ENCODE results near the gene NAXE. TPM values are rescaled to one million over a fixed set of nuclear protein-coding genes. Genes with fewer than 3 reads are reported as not detected.

The NAXE gene
- total and polyA plus RNA-seq, 2 of the 13 experiments (the other 11 are each of a cell fraction or from before 2014, with no cell fraction given): 39.4 to 59.4 TPM

- TF ChIP-seq ZNF513 (CRISPR knock-in tag; conservative IDR thresholded peaks at IDR 0.05) (no peak), GABPA (IDR thresholded peaks at IDR 0.05; ENCODE audit: low read depth, low read length) (peak; percentile 82), GABPA (CRISPR knock-in tag; IDR thresholded peaks at IDR 0.05; ENCODE audit: low read depth) (peak; percentile 97), NAIF1 (CRISPR knock-in tag; IDR thresholded peaks at IDR 0.05; ENCODE audit: borderline replicate concordance) (no peak), JARID2 (CRISPR knock-in tag; IDR thresholded peaks at IDR 0.05; ENCODE audit: insufficient replicate concordance) (no peak), KLF12 (CRISPR knock-in tag; IDR thresholded peaks at IDR 0.05; ENCODE audit: borderline replicate concordance) (peak; percentile 97; the same call in 1 of the 2 replicates), ZBTB42 (CRISPR knock-in tag; IDR thresholded peaks at IDR 0.05) (no peak), MEIS2 (CRISPR knock-in tag; IDR thresholded peaks at IDR 0.05) (peak; percentile 8; the same call in 1 of the 2 replicates), PRDM10 (CRISPR knock-in tag; IDR thresholded peaks at IDR 0.05; ENCODE audit: low read depth) (no peak), NFKBIZ (CRISPR knock-in tag; IDR thresholded peaks at IDR 0.05) (no peak), ZNF550 (CRISPR knock-in tag; IDR thresholded peaks at IDR 0.05; ENCODE audit: borderline replicate concordance) (no peak), SRSF9 (IDR thresholded peaks at IDR 0.05; ENCODE audit: borderline replicate concordance, insufficient read depth, low read depth, low read length, poor library complexity, severe bottlenecking) (no peak), ZIK1 (CRISPR knock-in tag; IDR thresholded peaks at IDR 0.05; ENCODE audit: borderline replicate concordance, low read depth) (no peak), ZNF720 (CRISPR knock-in tag; IDR thresholded peaks at IDR 0.05) (no peak), EED (CRISPR knock-in tag; IDR thresholded peaks at IDR 0.05) (0 out of 2 replicates have a peak, but pooled peaks have one; percentile 13), DMTF1 (CRISPR knock-in tag; IDR thresholded peaks at IDR 0.05) (no peak), ZNF770 (CRISPR knock-in tag; IDR thresholded peaks at IDR 0.05) (no peak), ZNF282 (IDR thresholded peaks at IDR 0.05; ENCODE audit: partially characterized antibody) (no peak)
- TF ChIP-seq, protein P1, sequence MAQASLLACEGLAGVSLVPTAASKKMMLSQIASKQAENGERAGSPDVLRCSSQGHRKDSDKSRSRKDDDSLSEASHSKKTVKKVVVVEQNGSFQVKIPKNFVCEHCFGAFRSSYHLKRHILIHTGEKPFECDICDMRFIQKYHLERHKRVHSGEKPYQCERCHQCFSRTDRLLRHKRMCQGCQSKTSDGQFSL (CRISPR knock-in tag; IDR thresholded peaks at IDR 0.05): no peak
Observed at GRCh38 chr1:156571919-156572662, 19.5 kb upstream of the NAXE start, which contains the start of gene IQGAP3 (continued).

All from HepG2 (cell line).